LNCAP (cell line): ENCODE data around the gene AGRP.

ENCODE experiments used
- CTCF ChIP-seq: fragments of 450-650 bp; IDR thresholded peaks from 2 replicates; pipeline ENCODE4 v1.5.1; 2017; ENCODE audit warnings: mild to moderate bottlenecking

AGRP gene

GRCh38 chr16:67438098-67438791 is 45.1 kb downstream of the AGRP start:
- TF ChIP-seq CTCF: no peak

- no peak for TF ChIP-seq CTCF
Measured at GRCh38 chr16:67437513-67437912, 45.8 kb downstream of the AGRP start.

DNA sequence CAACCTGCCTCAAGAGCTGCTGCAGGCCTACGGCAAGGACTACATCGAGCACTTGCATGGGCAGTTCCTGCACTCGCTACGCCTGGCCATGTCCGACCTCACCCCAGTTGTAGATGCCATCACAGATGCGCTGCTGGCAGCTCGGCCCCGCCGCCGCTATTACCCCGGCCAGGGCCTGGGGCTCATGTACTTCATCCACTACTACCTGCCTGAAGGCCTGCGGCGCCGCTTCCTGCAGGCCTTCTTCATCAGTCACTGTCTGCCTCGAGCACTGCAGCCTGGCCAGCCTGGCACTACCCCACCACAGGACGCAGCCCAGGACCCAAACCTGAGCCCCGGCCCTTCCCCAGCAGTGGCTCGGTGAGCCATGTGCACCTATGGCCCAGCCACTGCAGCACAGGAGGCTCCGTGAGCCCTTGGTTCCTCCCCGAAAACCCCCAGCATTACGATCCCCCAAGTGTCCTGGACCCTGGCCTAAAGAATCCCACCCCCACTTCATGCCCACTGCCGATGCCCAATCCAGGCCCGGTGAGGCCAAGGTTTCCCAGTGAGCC is 46.6 kb downstream of the AGRP start:
- TF ChIP-seq CTCF: no peak

DNA sequence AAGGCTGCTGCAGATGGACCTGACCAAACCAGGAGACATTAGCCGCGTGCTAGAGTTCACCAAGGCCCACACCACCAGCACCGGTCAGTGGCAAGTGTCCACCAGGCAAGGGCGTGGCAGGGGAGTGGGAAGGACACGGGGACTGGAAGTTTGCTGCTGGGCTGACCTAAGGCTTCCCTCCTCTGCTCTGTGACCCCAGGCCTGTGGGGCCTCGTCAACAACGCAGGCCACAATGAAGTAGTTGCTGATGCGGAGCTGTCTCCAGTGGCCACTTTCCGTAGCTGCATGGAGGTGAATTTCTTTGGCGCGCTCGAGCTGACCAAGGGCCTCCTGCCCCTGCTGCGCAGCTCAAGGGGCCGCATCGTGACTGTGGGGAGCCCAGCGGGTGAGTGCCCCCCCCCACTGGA is 47.6 kb downstream of the AGRP start:
- no peak for TF ChIP-seq CTCF

GRCh38 chr16:67433131-67433719 is 50.1 kb downstream of the AGRP start:
- TF ChIP-seq CTCF: no peak
